T-helper 22 cell (primary cell): Measurements from ENCODE around the gene CCDC40.
A peak's percentile ranks its signal among the peaks of the same experiment; 100 is the strongest.

Experiments used
- DNase-seq: peaks from one replicate; pipeline ENCODE4 v3.0.0-alpha.2; 2020; ENCODE audit warnings: low read depth

The CCDC40 gene

DNA sequence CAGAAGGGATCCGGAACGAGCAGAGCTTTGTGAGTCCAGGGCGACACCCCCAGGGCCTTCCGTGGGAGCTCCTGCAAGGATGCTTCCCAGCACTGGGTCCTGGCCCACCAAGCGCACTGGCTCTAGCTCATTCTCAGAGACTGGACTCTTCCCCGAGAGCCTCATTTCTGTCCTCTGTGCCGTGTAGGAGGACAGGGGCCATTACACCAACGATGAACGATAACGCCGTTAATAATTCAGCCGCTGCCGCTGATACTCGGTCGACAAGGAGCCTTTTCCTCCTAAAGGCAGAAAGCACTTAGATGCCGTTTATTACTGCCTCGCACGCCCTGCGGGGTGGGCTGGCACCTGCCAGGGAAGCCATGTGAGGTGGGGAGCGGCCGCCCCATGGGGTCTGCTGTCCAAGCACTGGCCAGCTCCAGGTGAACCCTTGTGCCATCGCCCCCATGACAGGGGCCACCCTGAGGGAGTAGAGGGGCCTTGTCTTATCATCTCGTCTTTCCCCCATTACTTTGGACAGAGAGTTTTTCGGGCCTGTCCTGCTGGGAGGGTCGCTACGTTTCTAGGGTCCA is 34.3 kb upstream of the CCDC40 start:
- no peak for DNase-seq

DNA sequence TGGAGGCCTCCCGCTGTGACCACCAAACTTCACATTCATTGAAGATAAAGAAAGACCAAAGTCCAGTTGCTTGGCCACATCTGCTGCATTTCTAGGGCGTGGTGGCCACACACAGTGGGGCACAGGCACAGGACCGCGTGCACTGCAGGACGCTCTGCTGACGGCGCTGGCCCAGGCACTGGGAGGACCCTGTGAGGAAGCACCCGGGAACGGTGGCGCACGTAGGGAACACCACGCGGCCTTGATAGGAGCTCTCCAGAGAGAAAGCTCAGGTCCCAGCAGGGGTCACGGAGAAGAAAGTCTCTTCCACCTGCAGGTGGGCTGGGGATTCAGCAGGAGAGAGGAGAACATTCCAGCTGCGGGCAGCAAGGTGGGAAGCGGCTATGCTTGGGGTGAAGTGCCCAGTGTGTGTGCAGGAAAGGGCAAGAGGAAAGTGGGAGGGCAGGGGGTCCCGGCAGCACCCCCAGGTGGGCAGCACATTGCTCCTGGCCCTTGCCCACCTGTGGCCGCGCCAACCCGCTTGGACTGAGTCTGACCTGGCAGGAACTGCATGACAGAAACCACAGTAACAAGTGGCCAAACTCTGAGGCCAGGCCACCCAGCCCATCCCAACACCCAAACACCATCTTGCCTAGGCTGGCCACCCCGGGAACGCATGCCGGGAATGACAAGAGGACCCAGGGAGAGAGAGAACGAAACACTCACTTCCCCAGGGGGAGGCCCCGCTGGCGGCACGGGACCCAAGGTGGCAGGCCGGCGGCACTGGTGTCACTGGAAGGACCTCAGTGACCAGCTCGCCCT is 33.6 kb upstream of the CCDC40 start:
- no peak for DNase-seq

DNA sequence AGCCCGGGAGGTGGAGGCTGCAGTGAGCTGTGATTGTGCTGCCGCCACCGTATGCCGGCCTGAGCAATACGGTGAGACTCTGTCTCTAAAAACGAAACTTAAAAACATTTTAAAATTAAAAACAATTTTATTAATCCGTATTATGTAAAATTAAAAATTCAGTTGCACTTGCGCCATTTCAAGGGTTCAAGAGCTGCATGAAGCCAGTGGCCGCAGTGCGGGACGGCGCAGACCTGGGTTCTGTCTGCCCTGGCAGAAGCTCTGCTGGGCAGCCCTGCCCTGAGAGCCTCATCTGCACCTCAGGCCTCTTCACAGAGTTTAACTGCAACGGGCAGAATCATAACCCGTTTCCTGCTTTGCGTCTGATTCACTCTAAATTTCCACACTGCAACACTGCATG is 32.5 kb upstream of the CCDC40 start:
- no peak for DNase-seq

DNA sequence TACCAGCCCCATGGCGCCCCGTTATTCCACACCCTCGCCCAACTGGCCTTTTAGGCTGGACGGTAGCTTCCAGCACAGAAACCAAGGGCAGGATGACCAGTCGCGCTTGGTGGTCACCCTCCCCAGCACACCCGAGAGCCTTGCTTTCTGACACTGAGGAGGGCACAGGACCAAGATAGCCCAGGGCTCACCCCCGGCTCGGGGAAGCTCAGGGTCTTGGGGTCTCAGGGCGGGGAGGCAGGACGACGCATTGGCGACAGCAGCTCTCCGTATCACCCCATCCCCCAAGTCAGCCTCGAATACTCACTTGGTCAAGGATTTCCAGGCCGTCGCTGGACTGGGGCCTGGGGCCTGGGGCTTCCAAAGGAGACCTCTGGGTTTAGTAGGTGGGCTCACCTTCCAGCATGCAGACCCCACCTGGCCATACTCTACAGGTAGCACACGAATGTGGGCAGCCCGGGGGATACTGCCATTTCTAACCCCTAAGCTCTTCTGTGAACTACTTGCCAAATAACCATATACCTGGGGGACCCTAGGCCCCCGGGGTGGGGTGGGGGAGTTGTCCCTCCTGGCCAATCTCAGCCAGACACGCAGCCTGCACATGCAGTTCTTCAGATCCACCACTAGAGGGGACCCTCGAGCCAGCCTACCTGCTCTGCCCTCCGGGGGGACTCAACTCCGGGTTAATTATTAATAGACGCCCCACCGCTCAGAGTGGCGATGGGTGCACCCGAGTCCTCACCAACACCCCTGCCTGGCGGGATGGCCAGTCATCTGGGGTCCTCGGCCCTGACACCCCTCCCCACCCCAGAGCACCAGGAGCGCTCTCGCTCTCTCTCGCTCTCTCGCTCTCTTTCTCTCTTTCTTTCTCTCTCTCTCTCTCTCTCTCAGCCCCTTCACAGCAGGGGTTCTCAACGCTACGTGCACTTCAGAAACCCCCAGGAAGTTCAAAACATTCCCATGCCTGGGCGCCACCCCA is 30.8 kb upstream of the CCDC40 start:
- no peak for DNase-seq

DNA sequence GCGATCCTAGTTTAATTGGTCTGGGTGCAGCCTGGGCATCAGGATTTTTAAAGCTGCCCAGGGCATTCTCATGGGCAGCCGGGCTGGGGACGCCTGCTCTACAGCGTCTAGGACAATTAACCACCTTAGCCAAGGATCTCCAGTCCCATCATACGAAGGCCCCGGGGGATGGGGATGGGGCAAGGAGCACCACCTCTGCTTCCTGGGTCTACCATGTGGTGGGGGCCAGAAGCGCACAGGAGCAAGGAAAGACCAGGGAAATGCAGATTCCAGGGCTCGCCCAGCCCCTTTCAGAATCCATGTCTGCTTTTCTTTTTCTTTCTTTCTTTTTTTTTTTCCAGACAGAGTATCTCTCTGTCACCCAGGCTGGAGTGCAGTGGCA is 30.1 kb upstream of the CCDC40 start:
- DNase-seq = no peak

DNA sequence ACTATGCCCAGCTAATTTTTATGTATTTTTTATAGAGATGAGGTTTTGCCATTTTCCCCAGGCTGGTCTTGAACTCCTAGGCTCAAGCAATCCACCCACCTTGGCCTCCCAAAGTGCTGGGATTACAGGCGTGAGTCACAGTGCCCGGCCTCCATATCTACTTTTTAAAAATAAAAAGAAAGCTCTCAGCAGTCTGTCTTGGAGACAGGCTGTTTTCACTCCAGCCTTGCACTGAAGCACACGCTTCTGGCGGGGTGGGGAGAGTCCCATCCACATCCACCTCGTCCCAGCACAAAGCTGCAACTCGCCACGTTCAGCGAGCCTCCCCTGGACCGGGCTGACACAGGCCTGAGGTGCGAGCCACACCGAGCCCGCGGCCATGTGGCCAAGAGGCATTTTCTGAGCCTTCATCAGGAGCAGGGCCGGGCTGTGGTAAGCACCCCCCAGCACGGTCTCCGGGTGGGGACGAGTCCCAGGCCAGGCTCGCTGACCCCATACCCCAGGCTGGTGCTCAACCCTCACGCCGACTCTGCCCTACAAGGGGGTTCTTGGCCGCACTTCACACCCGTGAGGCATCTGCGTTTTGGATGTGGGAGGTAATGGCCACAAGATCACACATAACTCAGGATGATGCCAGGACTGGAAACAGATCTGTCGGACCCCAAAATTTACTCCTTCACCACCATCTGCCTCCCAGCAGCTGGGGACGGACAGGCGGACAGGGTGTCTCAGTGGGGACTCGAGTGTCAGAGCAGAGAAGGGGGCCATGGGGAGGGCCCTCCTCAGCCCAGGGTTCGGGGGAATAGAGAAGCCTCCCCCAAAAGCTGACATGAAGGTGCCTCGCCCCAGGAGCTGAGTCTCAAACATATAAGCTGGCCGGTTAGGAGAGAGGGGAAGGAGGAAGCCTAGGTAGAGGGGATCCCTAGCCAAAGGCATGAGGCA is 29.4 kb upstream of the CCDC40 start:
- DNase-seq = no peak

DNA sequence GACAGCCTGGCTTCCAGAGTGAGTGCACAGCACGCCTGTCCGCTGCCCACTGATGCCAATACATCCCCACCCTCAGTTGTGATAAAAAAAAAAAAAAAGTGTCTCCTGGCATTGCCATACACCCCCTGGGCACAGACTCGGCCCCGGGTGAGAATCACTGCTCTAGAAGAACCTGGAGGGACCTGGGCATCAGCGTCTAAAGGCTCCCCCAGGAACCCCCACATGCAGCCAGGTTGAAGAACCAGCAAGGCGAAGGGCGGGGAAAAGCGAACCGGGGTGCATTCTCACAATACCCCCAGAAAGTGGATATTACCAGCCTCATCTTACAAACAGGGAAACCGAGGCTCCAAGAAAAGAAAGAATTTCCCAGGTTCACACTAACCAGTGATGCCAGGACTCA is 28.5 kb upstream of the CCDC40 start:
- no peak for DNase-seq

DNA sequence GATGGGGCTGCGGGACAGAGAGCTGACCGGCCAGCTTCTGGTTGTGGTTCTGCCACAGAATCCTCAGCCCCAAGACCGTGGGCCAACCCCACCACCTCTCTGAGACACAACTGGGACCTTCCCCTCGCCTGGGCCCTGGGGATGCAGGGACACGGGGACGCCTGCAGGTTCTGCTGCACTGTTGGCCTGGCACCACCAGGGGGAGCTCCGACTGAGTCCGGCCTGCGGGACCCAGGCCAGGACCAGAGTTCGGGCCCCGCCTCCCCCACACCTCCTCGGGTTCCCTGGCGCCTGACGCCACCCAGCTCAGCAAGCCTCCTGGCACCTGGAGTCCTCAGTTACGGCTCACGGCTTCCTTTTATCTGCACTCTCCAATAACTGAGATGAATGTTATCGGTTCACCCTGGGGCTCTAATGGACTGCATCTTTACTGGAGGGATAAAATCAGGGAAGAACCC is 28.0 kb upstream of the CCDC40 start:
- peak; percentile 34 for DNase-seq

DNA sequence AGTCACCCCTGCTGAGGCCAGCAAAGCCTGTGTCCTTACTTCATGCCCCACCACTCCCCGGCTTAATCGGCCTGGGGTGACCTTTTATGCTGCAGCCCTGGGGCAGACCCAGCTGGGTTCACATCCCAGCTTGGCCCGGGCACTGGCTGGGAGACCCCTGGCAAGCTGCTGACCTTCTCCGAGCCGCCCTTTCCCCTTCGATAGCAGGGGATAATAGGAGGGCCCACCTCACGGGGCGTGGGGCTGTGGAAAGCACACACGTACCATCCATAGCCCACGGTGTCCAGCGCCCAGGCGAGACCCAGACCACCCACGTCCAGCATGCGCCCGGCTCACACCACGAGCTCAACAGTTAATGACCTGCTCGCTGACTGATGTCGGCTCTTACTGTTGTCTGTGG is 27.6 kb upstream of the CCDC40 start:
- DNase-seq = no peak

DNA sequence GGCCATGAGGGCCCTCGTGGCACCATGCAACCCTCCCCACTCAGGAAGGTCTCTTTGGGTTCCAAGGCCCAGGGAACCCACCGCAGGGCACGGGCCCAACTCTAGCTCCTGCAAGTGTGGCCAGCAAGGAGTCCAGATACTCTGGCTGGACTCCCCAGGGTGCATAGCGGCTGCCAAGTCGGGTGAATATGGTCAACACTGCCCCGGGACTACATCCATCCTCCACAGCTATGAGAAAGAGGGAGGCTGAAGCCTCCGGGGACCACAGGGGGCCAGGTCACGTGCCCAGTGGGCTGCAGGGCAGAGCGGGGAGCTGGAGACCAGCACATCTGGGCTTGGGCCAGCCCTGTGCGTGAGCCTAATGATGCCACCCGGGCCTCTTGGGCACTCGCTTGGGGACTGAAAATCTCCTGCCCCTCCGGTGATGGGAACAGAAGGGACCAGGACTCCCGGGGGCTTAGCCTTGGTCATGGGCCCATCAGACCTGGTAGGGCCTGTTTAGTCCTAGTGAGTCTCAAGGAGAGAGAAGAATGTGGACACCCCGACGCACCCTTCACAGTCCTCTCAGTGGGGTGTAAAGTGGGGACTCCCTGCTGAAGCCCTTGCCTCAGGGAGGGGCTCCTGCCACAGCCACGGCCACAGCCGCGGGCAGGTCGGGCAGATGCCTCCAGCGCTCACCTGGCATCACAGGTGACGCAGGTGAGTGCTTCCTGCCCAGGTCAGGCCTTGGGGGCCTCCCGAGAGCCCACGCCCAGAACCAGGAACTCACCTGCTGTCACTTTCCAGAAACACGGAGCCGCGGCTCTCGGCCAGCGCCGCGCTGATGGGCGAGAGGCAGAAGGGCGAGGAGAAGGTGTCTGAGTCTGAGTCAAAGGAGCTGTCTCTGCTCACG is 26.8 kb upstream of the CCDC40 start:
- no peak for DNase-seq

DNA sequence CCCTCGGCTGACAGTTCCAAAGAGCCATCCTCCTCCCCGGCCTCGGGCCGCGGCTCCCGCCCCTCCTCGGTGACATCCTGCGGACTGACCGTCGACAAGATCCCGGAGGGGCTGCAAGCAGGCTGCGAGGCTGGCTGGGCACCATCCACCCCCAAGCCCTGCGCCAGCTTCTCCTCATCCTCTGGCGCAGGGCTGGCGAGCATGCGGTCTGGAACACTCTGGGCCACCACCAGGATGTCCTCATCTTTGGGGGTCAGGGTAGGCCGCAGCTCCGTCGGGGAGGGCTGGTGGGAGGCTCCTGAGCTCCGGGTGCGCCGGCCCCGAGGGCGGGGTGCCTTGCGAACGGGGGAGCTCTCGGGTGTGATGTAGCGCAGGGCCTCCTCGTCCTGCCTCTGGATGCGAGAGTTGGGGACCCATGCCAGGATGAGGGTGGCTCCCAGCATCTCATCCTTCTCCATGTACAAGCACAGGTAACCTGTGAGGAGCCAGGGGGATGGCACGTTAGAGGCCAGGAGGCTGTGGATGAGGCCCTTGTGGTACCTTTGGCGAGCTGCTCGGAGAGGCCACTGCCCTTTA is 26.1 kb upstream of the CCDC40 start:
- no peak for DNase-seq

DNA sequence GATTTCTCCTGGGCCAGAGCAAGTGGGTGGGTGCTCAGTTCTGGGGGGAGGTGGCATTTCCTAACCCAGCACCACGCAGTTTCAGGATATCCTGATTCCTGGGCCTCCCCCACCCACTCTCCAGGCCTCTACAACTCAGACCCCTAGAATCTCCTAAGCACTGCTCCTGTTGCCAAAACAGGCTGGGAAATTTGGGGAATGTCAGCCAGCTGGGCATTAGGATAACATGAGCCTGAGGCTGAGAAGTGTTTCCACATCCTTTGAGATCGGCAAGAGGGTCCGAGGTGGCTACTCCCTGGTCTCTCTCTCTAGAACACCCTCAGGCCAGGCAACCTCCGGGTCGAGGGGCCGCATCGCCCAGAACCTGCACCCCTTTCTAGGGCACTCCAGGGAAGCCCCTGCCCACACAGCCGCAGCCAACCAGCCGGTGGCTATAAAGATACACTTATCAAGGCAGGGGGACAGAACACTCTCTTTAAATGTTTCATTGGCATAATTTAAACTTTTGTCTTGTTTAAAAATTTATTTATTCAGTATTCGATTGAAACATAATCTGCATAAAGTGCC is 24.4 kb upstream of the CCDC40 start:
- no peak for DNase-seq

DNA sequence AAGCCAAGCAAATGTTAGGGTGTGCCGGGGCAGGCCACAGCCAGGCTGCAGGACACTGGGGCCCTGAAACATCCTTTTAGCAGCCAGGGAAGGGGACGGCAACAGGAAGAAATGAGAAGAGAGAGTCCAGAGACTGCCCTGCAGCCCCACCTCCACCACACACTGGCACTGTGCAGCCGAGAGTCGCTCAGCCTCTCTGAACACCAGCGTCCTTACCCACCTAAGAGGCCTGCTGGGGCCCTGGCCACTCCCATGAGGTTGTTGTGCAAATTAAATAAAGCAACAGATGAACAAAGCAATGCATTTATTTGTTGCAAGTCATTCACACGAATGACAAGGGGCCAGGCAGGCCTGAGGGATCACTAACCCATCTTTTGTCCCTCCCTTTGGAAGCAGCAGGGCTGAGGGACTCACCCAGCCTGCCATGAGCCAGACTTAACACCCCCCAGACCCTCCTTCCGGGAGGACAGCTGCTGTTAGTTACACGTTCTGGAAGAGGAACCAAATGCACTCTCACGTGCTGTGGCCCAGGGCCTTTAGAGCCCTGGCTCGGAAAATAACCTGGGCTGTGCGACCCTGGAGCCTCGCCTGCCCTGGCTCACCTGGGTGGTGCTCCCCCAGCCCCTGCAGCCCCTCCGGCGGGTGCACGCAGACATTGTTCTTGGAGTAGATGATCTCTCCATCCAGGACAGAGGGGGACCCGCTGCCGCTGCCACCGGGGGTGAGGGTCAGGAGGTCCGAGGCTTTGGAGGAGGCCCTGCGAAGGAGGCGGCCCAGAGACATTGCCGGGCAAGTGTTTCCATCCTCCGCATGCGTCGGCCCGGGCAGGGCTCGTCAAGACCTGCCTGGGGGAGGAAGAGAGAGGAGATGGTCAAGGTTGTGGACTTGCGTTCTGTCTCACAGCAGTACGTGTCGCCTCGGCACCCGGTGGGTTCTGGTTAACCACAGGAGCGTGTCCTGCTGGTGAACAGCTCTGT is 23.4 kb upstream of the CCDC40 start:
- no peak for DNase-seq

DNA sequence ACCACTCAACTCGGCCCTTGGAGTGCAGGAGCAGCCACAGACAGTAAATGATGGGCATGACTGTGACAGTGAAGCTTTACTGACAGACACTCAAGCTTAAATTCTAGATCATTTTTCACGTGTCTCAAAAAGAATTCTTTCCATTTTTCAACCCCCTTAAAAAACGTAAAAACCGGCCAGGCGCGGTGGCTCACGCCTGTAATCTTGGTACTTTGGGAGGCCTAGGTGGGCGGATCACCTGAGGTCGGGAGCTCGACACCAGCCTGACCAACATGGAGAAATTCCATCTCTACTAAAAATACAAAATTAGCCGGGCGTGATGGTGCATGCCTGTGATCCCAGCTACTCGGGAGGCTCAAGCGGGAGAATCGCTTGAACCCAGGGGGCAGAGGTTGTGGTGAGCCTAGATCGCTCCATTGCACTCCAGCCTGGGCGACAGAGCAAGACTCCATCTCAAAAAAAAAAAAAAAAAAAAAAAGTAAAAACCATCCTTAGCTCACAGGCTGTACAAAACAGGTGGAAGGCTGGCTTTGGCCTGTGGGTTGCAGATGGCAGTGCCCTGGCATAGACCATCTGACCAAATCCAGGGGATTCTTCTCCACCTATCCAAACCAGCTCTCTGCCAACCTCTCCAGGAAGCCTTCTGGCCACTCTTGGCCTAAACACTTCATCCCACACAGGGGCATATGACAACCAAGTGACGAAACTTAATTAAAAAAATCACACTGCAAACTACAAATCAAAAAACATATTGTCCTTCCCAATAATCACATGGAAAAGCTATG is 19.0 kb upstream of the CCDC40 start:
- no peak for DNase-seq

DNA sequence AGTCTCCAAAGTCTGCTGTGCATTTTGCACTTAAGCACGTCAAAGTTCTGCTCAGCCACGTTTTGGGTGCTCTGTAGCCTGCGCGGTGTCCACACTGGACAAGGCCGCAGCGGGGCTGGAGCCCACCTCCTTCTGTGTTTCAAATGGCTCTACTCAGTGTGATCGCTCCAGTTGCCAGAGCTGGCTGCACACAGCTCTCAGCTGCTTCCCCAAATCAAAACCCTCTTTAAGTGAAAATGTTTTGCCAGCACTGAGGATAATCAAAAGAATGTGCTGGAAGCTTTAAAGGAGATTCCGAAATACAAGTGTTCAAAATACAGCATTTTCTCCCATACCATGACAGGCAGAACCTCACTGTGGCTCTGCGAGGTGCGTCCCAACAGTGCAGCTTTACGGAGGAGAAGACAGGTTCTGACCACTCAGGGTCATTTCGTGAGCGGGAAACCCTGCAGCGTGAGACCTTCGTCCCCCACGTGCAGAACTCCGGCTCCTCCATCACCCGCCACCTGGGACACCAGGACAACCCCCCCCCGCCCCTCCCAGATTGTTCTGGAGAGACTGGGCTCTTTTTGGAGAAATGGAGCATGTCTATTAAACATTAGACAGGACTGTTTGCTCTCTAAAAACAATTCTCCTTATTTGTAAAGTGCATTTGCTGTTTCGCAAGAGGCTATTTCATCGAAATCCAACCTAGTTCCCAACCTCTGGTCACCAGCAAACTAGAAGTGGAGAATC is 17.4 kb upstream of the CCDC40 start:
- DNase-seq = no peak

DNA sequence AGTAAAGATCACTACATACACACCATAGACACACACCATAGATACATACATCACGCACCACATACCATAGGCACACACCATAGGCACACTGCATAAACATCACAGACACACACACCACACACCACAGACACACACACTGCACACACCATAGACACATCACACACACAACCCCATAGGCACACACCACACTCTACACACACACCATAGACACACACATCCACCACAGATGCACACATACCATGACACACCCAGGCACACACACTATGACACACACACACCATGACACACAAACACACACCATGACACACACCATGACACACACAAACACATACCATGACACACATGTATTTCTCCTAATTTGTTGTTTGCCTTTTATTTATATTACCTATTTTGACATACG is 14.8 kb upstream of the CCDC40 start:
- no peak for DNase-seq
